Calu3 (cell line): ENCODE results near the gene BCL2L11. TPM values are rescaled to one million over a fixed set of nuclear protein-coding genes. Genes with fewer than 3 reads are reported as not detected.

ENCODE experiments used
- BruUV-seq: library from RNA; stranded (reverse); fragments of 400-500 nt; replicated peaks from 2 replicates; lab custom pipeline; 2021; lab: Mats Ljungman, UMichigan
- CTCF ChIA-PET: fragments of 300-600 bp; sonication (Branson Sonifier 250); formaldehyde crosslinking; loops from one replicate; lab custom pipeline; 2022; ENCODE audit warnings: antibody characterized with exemption; lab: Charles Lee
- DNase-seq: peaks from one replicate; pipeline ENCODE4 v3.0.0; 2022
- H3K27ac Mint-ChIP-seq: one replicate; pipeline ENCODE4 v1.8.0; 2022; ENCODE audit warnings: mixed read lengths; ENCODE audit not compliant: unreplicated experiment
- H3K27me3 Mint-ChIP-seq: one replicate; pipeline ENCODE4 v1.8.0; 2022; ENCODE audit warnings: mixed read lengths; ENCODE audit not compliant: unreplicated experiment
- H3K36me3 Mint-ChIP-seq: one replicate; pipeline ENCODE4 v1.8.0; 2022; ENCODE audit warnings: mild to moderate bottlenecking, moderate library complexity, mixed read lengths; ENCODE audit not compliant: insufficient read depth, unreplicated experiment
- H3K4me1 Mint-ChIP-seq: one replicate; pipeline ENCODE4 v1.8.0; 2022; ENCODE audit warnings: mild to moderate bottlenecking, low read depth, mixed read lengths; ENCODE audit not compliant: unreplicated experiment
- H3K4me3 Mint-ChIP-seq: one replicate; pipeline ENCODE4 v1.8.0; 2022; ENCODE audit warnings: mild to moderate bottlenecking, low read depth, moderate library complexity, mixed read lengths; ENCODE audit not compliant: unreplicated experiment
- H3K9me3 Mint-ChIP-seq: one replicate; pipeline ENCODE4 v1.8.0; 2022; ENCODE audit warnings: low read depth, mixed read lengths; ENCODE audit not compliant: unreplicated experiment
- intact Hi-C: fragments of 100-400 bp; cut with micrococcal nuclease; formaldehyde crosslinking; loops from one replicate; pipeline ENCODE4 v1.10.0; 2022; ENCODE audit not compliant: unreplicated experiment
- total RNA-seq: library from RNA; stranded (reverse); gene quantifications from 2 replicates; pipeline ENCODE4 v1.2.3, GENCODE V29; 2022
- TF ChIP-seq, protein P1 (sequence below): fragments of 200-600 bp; IDR thresholded peaks from one replicate; pipeline ENCODE4 v1.8.0; 2022; ENCODE audit warnings: antibody characterized with exemption; ENCODE audit not compliant: unreplicated experiment

The BCL2L11 gene
- total RNA-seq, 1 experiment from 2014 or later: 18.4 TPM

DNA sequence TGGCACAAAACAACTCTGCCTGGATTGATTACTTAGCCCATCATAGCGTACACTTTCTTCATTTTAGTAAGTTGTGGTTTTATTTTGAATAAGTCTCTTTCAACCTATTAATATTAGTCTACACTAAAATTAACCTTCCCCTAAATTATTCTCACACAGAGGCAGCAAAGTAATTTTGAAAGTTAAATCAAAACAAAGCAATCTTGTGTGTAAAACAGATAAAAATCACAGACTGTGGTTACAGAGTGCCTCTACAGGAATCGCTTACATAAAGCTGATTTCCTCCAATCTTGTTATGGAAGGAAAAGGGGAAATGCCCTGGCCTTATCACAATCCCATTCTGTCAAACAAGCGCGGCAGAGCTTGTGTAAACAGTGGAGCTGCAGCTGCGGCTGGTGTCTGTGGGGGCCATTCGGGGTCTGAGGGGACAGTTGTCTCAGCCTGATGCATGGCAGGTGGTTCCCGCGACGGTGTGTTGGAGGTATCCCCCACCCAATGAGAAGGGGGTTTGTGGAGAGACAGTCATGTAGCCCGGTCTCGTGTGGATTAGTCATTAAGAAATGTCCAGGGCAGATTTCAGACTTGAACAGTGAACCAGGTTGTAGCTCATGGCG is 42.1 kb downstream of the BCL2L11 start:
- TF ChIP-seq, protein P1, sequence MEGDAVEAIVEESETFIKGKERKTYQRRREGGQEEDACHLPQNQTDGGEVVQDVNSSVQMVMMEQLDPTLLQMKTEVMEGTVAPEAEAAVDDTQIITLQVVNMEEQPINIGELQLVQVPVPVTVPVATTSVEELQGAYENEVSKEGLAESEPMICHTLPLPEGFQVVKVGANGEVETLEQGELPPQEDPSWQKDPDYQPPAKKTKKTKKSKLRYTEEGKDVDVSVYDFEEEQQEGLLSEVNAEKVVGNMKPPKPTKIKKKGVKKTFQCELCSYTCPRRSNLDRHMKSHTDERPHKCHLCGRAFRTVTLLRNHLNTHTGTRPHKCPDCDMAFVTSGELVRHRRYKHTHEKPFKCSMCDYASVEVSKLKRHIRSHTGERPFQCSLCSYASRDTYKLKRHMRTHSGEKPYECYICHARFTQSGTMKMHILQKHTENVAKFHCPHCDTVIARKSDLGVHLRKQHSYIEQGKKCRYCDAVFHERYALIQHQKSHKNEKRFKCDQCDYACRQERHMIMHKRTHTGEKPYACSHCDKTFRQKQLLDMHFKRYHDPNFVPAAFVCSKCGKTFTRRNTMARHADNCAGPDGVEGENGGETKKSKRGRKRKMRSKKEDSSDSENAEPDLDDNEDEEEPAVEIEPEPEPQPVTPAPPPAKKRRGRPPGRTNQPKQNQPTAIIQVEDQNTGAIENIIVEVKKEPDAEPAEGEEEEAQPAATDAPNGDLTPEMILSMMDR: no peak
- no peaks in the 10 kb centered on the region for H3K4me1 Mint-ChIP-seq
- intact Hi-C loops: no loop called here
- peaks cover 4% of the 10 kb centered on the region for H3K36me3 Mint-ChIP-seq
- no peak for DNase-seq
- no peak overlapping the region for H3K4me3 Mint-ChIP-seq
- no TSS peak for BruUV-seq
- H3K27me3 Mint-ChIP-seq: no peaks in the 10 kb centered on the region
- H3K27ac Mint-ChIP-seq: no peak overlapping the region
- no peaks in the 10 kb centered on the region for H3K9me3 Mint-ChIP-seq
- CTCF ChIA-PET: interaction anchor here (0.7 kb wide), 1 partner anchor 13 kb away, joined by 7 read pairs; no protein-coding TSS in a partner anchor

DNA sequence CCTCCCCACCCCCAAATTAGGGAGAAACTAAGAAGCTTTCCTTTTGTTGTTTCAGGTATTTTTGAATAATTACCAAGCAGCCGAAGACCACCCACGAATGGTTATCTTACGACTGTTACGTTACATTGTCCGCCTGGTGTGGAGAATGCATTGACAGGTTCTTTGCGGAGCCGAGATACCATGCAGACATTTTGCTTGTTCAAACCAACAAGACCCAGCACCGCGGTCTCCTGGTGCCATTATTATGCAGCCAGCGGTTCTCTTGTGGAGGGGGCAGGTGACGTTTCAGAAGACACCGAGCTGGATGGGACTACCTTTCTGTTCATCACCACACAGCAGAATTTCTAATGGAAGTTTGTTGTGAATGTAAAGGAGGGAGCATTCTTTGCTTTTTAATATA is 43.4 kb downstream of the BCL2L11 start:
- Mint-ChIP-seq H3K36me3 (peaks cover 4% of the 10 kb centered on the region), H3K4me3 (no peak overlapping the region), H3K4me1 (peaks cover 11% of the 10 kb centered on the region), H3K27me3 (no peaks in the 10 kb centered on the region), H3K27ac (no peak overlapping the region), H3K9me3 (no peaks in the 10 kb centered on the region)
- CTCF ChIA-PET: no interaction called here
- TF ChIP-seq, protein P1: no peak
- DNase-seq: no peak
- intact Hi-C loops: no loop called here
- BruUV-seq: no TSS peak

DNA sequence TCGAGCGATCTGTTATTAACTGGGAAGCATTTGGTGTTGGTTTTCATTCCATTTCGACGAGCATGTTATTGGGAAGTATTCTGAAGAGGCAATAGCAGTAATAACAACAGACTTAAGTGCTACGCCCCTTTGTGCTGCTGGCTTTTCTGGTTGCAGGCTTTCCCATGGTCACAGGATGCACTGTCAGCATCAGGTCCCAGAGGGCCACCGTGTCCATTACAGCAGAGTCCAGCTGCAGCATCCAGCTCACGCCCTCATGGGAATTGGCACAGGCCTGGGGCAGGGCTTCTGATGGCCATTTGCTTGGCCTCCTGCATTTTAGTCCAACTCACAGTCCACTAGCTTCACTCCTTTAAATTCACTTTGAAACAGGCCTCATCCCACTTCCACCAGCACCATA is 44.4 kb downstream of the BCL2L11 start:
- CTCF ChIA-PET: no interaction called here
- Mint-ChIP-seq H3K9me3 (no peaks in the 10 kb centered on the region), H3K36me3 (peaks cover 3% of the 10 kb centered on the region), H3K27me3 (no peaks in the 10 kb centered on the region), H3K27ac (no peak overlapping the region), H3K4me3 (no peak overlapping the region), H3K4me1 (peaks cover 14% of the 10 kb centered on the region)
- BruUV-seq: no TSS peak
- TF ChIP-seq, protein P1: no peak
- DNase-seq: no peak
- intact Hi-C loops: no loop called here

DNA sequence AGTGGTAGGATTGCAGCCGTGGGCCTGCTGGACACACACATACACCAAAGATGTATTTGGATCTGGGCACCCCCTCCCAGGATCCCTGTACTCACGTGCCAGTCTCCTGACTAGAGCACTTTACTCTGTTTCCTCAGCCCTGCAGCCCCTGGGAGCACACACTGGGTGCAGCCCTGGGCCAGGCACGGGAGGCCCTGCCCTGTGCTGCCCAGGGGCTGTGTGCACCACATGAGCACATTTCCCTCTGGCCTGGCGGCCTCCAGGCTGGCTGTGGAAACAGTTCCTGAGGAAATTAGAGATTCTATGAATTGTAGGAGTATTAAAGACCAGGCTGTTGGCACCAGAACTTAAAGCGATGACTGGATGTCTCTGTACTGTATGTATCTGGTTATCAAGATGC is 45.4 kb downstream of the BCL2L11 start:
- H3K4me1 Mint-ChIP-seq: peaks cover 15% of the 10 kb centered on the region
- no peak overlapping the region for H3K27ac Mint-ChIP-seq
- no TSS peak for BruUV-seq
- intact Hi-C loops: no loop called here
- H3K27me3 Mint-ChIP-seq: no peaks in the 10 kb centered on the region
- TF ChIP-seq, protein P1: no peak
- no peak for DNase-seq
- H3K36me3 Mint-ChIP-seq: no peaks in the 10 kb centered on the region
- H3K9me3 Mint-ChIP-seq: no peaks in the 10 kb centered on the region
- H3K4me3 Mint-ChIP-seq: no peak overlapping the region
- CTCF ChIA-PET: no interaction called here
